Cerebellar nuclear complex (tissue), 1 donor: ENCODE measurements around the gene TBX22.
"Not testable (repeated sequence)": the region's sequence is repeated elsewhere in the genome, so short reads cannot be mapped to it uniquely, and the experiment has no call there.

Experiments
- DNase-seq, 2 experiments: peaks; one replicate each; lab custom pipeline; 2025; lab: John Stamatoyannopoulos, UW

Gene TBX22

GRCh38 chrX:80014141-80014940, at the start of gene TBX22:
Gene TBX22, plus strand, starts transcription at chrX:80014753. Its CDS starts 7,517 bp downstream, at chrX:80022270.
- DNase-seq = no peak

- no peak for DNase-seq
Observed at GRCh38 chrX:79975605-79976004, 38.9 kb upstream of the TBX22 start.

- no peak for DNase-seq
Observed at GRCh38 chrX:80004458-80004857, 10.1 kb upstream of the TBX22 start.

- DNase-seq = no peak
Observed at GRCh38 chrX:80011522-80011921, 3.0 kb upstream of the TBX22 start.

- DNase-seq = no peak
Observed at GRCh38 chrX:80016182-80016581, 1.6 kb downstream of the TBX22 start.

GRCh38 chrX:80021621-80022020, 7.1 kb downstream of the TBX22 start:
- no peak for DNase-seq

- no peak for DNase-seq
Observed at GRCh38 chrX:80022363-80023031, 7.9 kb downstream of the TBX22 start.

GRCh38 chrX:80026116-80026515, 11.6 kb downstream of the TBX22 start:
- no peak for DNase-seq

GRCh38 chrX:80066156-80066555, 51.6 kb downstream of the TBX22 start:
- not testable (repeated sequence) for DNase-seq

GRCh38 chrX:80075625-80076024, 61.1 kb downstream of the TBX22 start:
- not testable (repeated sequence) for DNase-seq
